Epidermal melanocyte (primary cell): Measurements from ENCODE around the gene EARS2.

Experiments used
- DNase-seq: peaks from one replicate; pipeline ENCODE4 v3.0.0; 2011; ENCODE audit warnings: low spot score; ENCODE audit not compliant: insufficient read length

The EARS2 gene

GRCh38 chr16:23482778-23483177 is 74.4 kb downstream of the EARS2 start:
- DNase-seq, result no peak

GRCh38 chr16:23480257-23480656 is 76.9 kb downstream of the EARS2 start:
- DNase-seq, result no peak

- no peak for DNase-seq
Measured at GRCh38 chr16:23479138-23479537, 78.0 kb downstream of the EARS2 start.

- DNase-seq, result no peak
Measured at GRCh38 chr16:23478566-23478965, 78.6 kb downstream of the EARS2 start.

- DNase-seq, result no peak
Measured at GRCh38 chr16:23476289-23476688, 80.9 kb downstream of the EARS2 start.
